Activated naive CD4-positive, alpha-beta T cell treated with anti-CD3 and anti-CD28 coated beads, Interleukin-2, amount 50 U/mL, for 16 hours (primary cell): Measurements from ENCODE around the gene CLP1.
A peak's percentile ranks its signal among the peaks of the same experiment; 100 is the strongest.

Source experiments
- DNase-seq: peaks from one replicate; pipeline ENCODE4 v3.0.0-alpha.2; 2020

Gene CLP1

GRCh38 chr11:57641011-57641807 is 16.4 kb upstream of the CLP1 start:
- DNase-seq = no peak

GRCh38 chr11:57643802-57644201 is 13.8 kb upstream of the CLP1 start:
- no peak for DNase-seq

GRCh38 chr11:57644748-57645688 is 12.5 kb upstream of the CLP1 start:
- DNase-seq = peak; percentile 87

GRCh38 chr11:57645689-57646085 is 11.9 kb upstream of the CLP1 start:
- DNase-seq = no peak

GRCh38 chr11:57646194-57646798 is 11.3 kb upstream of the CLP1 start:
- DNase-seq = no peak

GRCh38 chr11:57646799-57647303 is 10.7 kb upstream of the CLP1 start:
- no peak for DNase-seq

- no peak for DNase-seq
Observed at GRCh38 chr11:57647372-57647771, 10.2 kb upstream of the CLP1 start.

- DNase-seq = no peak
Observed at GRCh38 chr11:57647960-57648800, 9.4 kb upstream of the CLP1 start.

GRCh38 chr11:57648801-57649735 is 8.5 kb upstream of the CLP1 start:
- DNase-seq = peak; percentile 23

GRCh38 chr11:57649826-57650738 is 7.5 kb upstream of the CLP1 start, which contains the start of gene YPEL4:
Gene YPEL4, minus strand, starts transcription at chr11:57649912. Its CDS starts 2,805 bp downstream, at chr11:57647107.
- peak; percentile 62 for DNase-seq

GRCh38 chr11:57650739-57651090 is 6.8 kb upstream of the CLP1 start:
- DNase-seq = no peak

- DNase-seq = no peak
Observed at GRCh38 chr11:57651408-57651807, 6.2 kb upstream of the CLP1 start.

GRCh38 chr11:57652230-57652629 is 5.3 kb upstream of the CLP1 start:
- peak; percentile 20 for DNase-seq

- no peak for DNase-seq
Observed at GRCh38 chr11:57652662-57653061, 4.9 kb upstream of the CLP1 start.

GRCh38 chr11:57653163-57653562 is 4.4 kb upstream of the CLP1 start:
- DNase-seq = no peak

- DNase-seq = no peak
Observed at GRCh38 chr11:57656885-57657193, 723 bp upstream of the CLP1 start.

- no peak for DNase-seq
Observed at GRCh38 chr11:57658023-57658361, 430 bp downstream of the CLP1 start.

GRCh38 chr11:57659669-57660068 is 2.1 kb downstream of the CLP1 start:
- DNase-seq = no peak

GRCh38 chr11:57662893-57663292 is 5.3 kb downstream of the CLP1 start:
- DNase-seq = no peak

- DNase-seq = no peak
Observed at GRCh38 chr11:57663975-57664374, 6.4 kb downstream of the CLP1 start.
